Activated CD8-positive, alpha-beta memory T cell treated with anti-CD3 and anti-CD28 coated beads, Interleukin-2, amount 50 U/mL, for 48 hours (primary cell): ENCODE data around the gene ESRRA.
A peak's percentile ranks its signal among the peaks of the same experiment; 100 is the strongest.
"Not testable (repeated sequence)": the region's sequence is repeated elsewhere in the genome, so short reads cannot be mapped to it uniquely, and the experiment has no call there.

Experiments
- DNase-seq: peaks from one replicate; pipeline ENCODE4 v3.0.0-alpha.2; 2020

The ESRRA gene

GRCh38 chr11:64292460-64293254 is 12.7 kb upstream of the ESRRA start:
- DNase-seq, result no peak

DNA sequence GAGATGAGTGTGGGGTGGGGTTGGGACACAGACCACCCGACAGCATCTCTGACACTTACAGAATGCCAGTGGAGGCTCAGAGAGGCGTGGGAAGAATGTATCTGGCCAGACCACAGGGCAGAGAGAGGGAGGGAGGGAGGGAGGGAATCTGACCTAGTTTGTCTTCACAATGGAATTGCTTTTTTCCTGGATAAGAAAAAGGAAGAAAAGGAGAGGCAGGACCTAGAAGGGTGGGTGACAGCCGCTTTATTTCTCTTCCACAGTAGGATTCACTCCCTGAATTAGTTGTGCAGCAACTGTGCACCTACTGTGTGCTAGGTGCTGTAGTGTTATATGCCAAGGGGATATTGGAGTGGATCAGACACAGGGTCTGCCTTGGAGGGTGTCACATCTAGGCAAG is 10.6 kb upstream of the ESRRA start:
- no peak for DNase-seq

GRCh38 chr11:64295760-64296159 is 9.6 kb upstream of the ESRRA start:
- DNase-seq, result no peak

DNA sequence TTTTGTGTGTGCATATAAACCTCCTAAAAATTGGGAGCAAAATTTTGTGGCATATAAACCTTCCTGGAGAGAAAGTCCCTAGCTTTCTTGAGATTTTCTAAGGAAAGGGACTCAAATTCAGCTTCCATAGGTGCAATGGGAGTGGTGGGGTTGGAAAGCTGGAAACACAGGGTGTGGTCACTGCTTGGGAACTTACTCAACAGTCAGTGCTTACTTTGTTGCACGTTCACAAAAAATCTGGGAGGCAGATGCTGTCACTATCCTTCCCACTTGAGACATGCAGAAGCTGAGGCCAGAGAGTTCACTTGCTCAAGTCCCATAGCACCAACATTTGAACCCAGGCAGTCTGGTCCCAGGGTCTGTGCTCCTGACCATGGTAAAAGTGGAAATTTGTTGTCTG is 9.1 kb upstream of the ESRRA start:
- DNase-seq, result no peak

GRCh38 chr11:64296830-64297698 is 8.3 kb upstream of the ESRRA start:
- no peak for DNase-seq

DNA sequence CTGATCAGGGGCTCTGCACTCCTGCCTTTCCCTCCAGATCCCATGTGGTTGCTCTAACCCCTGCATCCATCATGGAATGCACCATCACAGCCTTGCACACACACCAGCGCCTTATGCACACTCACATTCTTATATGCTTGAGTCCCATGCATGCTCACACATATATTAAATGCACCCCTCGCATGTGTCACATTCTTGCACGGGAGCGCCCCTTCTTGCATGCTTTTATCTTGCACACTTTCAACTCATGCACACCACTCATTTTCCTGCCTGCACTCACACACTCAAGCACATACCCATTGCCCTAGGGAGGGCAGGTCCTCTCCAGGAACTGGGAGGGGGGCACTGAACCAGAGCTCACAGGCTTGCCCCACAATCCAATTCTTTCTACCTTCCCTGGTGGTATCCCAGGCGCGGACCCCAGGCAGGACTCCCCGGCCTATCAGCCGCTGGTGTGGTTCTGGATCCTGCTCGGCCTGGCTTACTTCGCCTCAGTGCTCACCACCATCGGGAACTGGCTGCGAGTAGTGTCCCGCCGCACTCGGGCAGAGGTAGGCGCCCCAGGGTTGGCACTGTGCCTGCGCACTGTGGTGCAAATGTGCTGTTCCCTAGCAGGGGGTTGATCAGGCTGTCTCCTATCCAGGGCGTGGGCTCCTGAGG is 7.5 kb upstream of the ESRRA start:
- DNase-seq, result no peak

DNA sequence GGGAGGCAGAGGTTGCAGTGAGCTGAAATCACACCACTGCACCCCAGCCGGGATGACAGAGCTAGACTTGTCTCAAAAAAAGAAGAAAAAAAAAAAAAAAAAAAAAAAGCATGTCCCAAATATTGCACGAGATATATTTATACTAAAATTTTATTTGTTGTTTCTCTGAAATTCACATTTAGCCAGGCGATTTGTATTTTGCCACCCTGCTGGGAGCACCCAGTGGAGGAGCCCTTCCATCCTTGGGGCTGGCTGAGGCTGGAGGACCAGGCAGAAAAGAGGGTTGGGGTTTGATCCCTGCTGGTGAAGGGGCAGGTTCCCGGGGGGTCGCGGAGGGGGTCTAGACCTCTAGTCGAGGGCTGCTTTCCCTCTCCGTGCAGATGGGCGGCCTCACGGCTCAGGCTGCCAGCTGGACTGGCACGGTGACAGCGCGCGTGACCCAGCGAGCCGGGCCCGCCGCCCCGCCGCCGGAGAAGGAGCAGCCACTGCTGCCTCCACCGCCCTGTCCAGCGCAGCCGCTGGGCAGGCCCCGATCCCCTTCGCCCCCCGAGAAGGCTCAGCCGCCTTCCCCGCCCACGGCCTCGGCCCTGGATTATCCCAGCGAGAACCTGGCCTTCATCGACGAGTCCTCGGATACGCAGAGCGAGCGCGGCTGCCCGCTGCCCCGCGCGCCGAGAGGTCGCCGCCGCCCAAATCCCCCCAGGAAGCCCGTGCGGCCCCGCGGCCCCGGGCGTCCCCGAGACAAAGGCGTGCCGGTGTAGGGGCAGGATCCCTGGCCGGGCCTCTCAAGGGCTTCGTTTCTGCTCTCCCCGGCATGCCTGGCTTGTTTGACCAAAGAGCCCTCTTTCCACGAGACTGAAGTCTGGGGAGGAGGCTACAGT is 6.1 kb upstream of the ESRRA start:
- no peak for DNase-seq

GRCh38 chr11:64299847-64300648 is 5.3 kb upstream of the ESRRA start, which contains the start of gene CATSPERZ:
CATSPERZ (plus strand) TSS chr11:64300358; CDS start chr11:64300411, 53 bp downstream.
- no peak for DNase-seq

DNA sequence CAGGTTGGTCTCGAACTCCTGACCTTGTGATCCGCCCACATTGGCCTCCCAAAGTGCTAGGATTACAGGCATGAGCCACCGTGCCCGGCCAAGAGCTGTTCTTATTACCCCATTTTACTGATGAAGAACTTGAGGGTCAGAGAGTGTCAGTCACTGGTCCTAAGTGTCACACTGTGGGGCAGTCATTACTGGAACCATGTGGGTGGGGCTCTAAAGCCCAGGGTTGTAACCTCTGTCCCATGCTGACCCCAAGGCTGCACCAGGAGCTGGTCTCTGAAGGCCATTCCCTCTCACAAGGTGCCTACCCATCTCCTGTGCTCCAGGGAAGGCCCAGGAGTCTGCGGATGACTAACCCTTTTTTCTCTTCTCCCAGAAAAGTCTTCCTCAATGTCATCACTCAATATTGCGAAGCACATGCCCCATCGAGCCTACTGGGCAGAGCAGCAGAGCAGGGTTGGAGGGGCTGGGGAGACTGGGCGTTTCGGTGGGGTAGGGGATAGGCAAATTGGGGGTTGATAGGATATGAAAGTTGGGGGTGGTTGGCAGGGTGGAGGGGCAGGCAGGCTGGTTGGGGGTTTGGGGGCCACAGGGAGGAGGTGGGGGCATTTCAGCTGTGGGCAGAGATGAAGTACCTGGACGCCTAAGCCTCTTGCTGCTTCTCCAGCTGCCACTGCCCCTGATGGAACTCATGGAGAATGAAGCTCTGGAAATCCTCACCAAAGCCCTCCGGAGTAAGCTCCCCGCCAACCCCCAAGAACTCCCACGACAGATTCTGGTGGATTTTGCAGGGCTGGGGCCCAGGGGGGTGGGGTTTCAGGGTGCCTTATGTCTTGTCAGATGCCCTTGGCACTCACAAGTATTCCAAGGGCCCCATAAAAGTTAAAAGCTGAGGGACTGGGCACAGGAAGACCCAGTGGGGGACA is 2.0 kb upstream of the ESRRA start:
- DNase-seq, result no peak

- DNase-seq, result no peak
These were observed 1.4 kb upstream of the ESRRA start for GRCh38 chr11:64304032-64304315.

DNA sequence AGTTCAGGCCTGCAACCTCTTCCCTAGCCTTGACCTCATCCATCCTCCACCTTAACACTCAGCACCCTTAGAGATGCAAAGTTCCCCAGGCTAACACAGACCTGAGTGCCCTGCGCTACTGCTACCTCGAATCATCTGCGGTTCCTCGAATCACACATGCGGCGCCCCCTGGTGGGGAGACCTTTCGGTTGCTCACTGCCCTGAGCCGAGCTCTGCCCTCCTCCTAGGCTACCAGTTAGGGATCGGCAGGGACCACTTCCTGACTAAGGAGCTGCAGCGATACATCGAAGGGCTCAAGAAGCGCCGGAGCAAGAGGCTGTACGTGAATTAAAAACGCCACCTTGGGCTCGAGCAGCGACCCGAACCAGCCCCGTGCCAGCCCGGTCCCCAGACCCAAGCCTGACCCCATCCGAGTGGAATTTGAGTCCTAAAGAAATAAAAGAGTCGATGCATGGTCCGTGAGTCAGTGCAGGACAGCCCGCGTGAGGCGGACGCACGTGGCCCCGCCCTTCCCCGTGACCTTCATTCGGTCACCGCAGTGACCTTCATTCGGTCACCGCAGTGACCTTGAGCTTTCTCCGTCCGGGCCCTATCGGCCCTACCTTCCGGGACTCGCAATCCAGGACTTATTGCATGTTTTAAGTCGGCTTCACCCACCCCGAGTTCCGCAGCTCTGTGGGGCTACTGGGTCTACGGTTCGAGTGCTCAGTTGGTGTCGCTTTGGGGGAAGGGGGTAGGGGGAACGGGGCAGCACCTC is 830 bp upstream of the ESRRA start:
- DNase-seq, result peak; percentile 99

DNA sequence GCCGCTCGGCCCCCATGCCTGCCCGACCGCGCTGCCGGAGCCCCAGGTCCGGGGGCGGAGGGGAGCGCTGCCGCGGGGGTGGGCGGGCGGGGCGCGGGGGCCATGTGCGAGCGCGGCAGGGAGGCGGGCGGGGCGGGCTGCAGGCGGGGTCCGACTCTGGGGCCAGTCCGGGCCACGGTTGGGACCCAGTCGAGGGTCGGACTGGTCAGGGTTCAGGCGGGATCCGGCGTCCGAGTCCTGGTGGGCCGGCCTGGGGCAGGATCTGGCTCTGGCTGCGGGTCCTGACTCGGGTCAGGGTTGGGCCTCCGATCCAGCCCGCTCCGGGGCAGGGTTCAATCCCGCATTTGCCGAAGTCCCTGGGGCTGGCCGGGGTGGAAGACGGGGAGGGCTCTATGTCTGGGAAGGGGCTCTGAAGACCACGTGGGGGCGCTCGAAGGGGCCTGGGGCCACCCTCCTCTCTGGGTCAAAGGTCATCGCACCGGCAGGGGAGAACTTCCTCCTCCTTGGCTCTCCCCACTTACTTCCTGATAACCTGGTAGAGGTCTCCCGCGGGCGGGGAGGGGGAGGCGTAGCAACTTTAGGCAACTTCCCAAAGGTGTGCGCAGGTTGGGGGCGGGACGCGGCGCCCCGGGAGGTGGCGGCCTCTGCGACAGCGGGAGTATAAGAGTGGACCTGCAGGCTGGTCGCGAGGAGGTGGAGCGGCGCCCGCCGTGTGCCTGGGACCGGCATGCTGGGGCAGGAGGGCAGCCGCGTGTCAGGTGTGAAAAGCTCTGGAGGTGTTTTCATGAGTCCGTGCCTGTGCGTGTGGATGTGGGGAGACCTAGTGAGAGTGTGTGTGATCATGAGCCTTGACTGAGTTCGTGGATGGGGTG is 603 bp downstream of the ESRRA start:
- DNase-seq, result peak; percentile 84

DNA sequence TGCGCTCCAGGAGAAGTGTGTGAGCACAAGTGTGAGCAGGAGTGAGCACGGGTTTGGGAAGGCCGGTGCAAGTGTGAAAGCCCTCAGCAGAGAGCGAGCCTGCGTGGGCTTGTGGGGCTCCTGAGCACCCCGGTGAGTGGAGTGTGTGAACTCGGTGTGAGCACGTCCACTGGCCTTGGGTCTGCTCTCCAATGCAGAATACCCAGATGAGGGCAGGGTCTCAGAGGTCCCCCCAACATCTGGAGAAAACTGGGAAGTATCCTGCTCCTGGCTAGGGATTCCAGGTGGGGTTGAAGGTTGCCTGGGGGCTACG is 1.2 kb downstream of the ESRRA start:
- DNase-seq, result no peak

DNA sequence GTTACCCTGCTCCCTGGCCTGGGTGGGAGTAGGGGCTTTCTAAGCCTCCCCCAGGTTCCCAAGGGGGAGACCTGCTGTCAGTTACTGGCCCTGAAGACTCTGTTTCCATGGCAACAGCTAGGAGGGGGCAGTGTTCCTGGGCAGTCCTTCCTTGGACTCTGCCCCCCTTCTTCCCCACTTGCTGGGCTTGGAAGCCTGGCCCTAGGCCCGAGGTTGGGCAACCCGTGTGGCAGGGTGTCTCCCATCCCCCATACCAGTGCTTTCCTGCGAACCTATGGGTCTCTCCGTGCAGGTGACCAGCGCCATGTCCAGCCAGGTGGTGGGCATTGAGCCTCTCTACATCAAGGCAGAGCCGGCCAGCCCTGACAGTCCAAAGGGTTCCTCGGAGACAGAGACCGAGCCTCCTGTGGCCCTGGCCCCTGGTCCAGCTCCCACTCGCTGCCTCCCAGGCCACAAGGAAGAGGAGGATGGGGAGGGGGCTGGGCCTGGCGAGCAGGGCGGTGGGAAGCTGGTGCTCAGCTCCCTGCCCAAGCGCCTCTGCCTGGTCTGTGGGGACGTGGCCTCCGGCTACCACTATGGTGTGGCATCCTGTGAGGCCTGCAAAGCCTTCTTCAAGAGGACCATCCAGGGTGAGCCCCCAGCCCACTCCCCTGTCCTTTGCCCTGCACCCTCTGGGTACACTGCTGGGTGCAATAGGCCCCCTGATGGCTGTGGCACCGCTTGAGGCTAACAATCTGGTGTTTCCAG is 1.7 kb downstream of the ESRRA start:
- no peak for DNase-seq

GRCh38 chr11:64307795-64308194 is 2.5 kb downstream of the ESRRA start:
- not testable (repeated sequence) for DNase-seq

DNA sequence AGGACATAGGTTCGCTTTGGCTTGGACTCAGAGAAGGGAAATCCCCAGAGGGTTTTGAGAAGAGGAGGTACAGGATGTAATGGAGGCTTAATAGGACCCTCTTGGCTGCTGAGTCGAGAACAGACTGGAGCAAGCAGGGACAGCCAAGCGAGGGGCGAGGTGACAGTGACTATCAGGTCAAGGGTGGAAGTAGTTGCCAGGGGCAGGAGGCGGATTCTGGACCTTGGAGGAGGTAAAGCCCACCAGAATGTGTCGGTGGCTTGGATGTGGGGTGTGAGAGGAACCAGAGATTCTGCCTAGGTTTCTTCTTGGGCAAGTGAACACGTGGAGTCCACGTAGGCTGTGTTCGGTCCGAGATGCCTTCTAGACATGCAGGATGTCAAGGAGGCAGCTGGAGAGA is 7.6 kb downstream of the ESRRA start:
- no peak for DNase-seq

DNA sequence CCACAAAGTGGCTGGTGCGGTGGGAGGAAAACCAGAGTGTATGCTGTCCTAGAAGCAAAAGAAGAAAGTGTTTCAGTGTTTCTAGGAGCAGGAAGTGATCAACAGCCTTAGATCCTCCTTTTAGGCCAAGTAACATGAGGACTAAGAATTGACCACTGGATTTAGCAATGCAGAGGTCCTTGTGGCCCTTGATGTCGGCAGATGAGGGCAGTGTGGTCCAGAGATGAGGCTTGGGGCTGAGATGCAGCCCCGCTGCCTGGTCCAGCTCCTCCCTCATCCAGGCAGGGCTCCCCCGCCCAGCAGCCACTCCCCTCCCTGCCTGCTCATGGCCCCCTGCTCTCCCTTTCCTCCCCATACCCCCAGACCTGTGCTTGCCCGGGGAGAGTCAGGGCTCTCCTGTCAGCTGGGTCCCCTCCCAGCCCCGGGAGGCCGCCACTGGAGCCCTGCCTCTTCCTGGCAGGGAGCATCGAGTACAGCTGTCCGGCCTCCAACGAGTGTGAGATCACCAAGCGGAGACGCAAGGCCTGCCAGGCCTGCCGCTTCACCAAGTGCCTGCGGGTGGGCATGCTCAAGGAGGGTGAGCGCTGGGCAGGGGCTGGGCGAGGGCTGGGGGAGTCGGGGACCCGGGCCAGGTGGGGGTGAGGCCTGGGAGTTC is 8.3 kb downstream of the ESRRA start:
- no peak for DNase-seq
